GM21825 (cell line): ENCODE measurements around the gene HEATR5B.
"Not testable (repeated sequence)": the region's sequence is repeated elsewhere in the genome, so short reads cannot be mapped to it uniquely, and the experiment has no call there.

Source experiments
- ATAC-seq: cut with Tn5 transposase; IDR thresholded peaks from one replicate; pipeline ENCODE4 v1.9.1; 2021; ENCODE audit warnings: mild to moderate bottlenecking, moderate library complexity; ENCODE audit not compliant: unreplicated experiment

HEATR5B gene

GRCh38 chr2:36988008-36988407, 96.2 kb downstream of the HEATR5B start:
- no peak for ATAC-seq

- ATAC-seq = no peak
Measured at GRCh38 chr2:36982467-36982866, 101.7 kb downstream of the HEATR5B start.

GRCh38 chr2:36981911-36982310, 102.3 kb downstream of the HEATR5B start:
- no peak for ATAC-seq

GRCh38 chr2:36979007-36979406, 105.2 kb downstream of the HEATR5B start:
- ATAC-seq = not testable (repeated sequence)

- ATAC-seq = no peak
Measured at GRCh38 chr2:36976065-36976464, 108.1 kb downstream of the HEATR5B start.

GRCh38 chr2:36975306-36975705, 108.9 kb downstream of the HEATR5B start:
- ATAC-seq = no peak

- ATAC-seq = no peak
Measured at GRCh38 chr2:36973320-36973719, 110.9 kb downstream of the HEATR5B start.

- ATAC-seq = no peak
Measured at GRCh38 chr2:36971990-36972389, 112.2 kb downstream of the HEATR5B start.

- no peak for ATAC-seq
Measured at GRCh38 chr2:36967236-36967876, 116.8 kb downstream of the HEATR5B start.

- peak; percentile 98 for ATAC-seq
Measured at GRCh38 chr2:36966370-36967235, 117.6 kb downstream of the HEATR5B start, which contains the start of gene STRN. STRN (minus strand) TSS chr2:36966536; CDS start chr2:36966463, 73 bp downstream.

- peak; percentile 33 for ATAC-seq
Measured at GRCh38 chr2:36965751-36966369, 118.3 kb downstream of the HEATR5B start.

GRCh38 chr2:36965206-36965605, 119.0 kb downstream of the HEATR5B start:
- ATAC-seq = no peak

GRCh38 chr2:36964496-36965058, 119.6 kb downstream of the HEATR5B start:
- ATAC-seq = no peak

- ATAC-seq = no peak
Measured at GRCh38 chr2:36963734-36964133, 120.4 kb downstream of the HEATR5B start.

- ATAC-seq = no peak
Measured at GRCh38 chr2:36963106-36963505, 121.1 kb downstream of the HEATR5B start.

GRCh38 chr2:36960773-36961172, 123.4 kb downstream of the HEATR5B start:
- no peak for ATAC-seq

GRCh38 chr2:36960005-36960675, 124.0 kb downstream of the HEATR5B start:
- ATAC-seq = no peak

GRCh38 chr2:36954977-36955607, 129.1 kb downstream of the HEATR5B start:
- no peak for ATAC-seq

GRCh38 chr2:36952748-36953197, 131.4 kb downstream of the HEATR5B start:
- no peak for ATAC-seq

- ATAC-seq = no peak
Measured at GRCh38 chr2:36951574-36951973, 132.6 kb downstream of the HEATR5B start.
